DND-41 (cell line): ENCODE data around the gene TRAPPC10.
A peak's percentile ranks its signal among the peaks of the same experiment; 100 is the strongest.

Source experiments
- ATAC-seq: fragments of 200-7000 bp; cut with Tn5 transposase; 3 replicates; pipeline ENCODE4 v1.9.1; 2021; ENCODE audit warnings: low read depth; ENCODE audit not compliant: insufficient read depth
- DNase-seq: peaks from one replicate; pipeline ENCODE4 v3.0.0-alpha.2; 2020
- H2AFZ ChIP-seq: 2 replicates; pipeline ENCODE4 v1.6.0; 2012; ENCODE audit warnings: low read depth, low read length
- H3K27ac ChIP-seq: 2 replicates; pipeline ENCODE4 v1.5.1; 2012; ENCODE audit warnings: low read length, inconsistent platforms
- H3K27me3 ChIP-seq: fragments of 200-600 bp; sonication (generic); 2 replicates; pipeline ENCODE4 v1.6.0; 2012; ENCODE audit warnings: low read length, mild to moderate bottlenecking, inconsistent platforms; ENCODE audit not compliant: insufficient read depth, poor library complexity
- H3K36me3 ChIP-seq: 2 replicates; pipeline ENCODE4 v1.5.1; 2012; ENCODE audit warnings: low read length, inconsistent platforms; ENCODE audit not compliant: insufficient read depth
- H3K4me1 ChIP-seq: 2 replicates; pipeline ENCODE4 v1.5.1; 2012; ENCODE audit warnings: mild to moderate bottlenecking, low read length; ENCODE audit not compliant: insufficient read depth
- H3K4me2 ChIP-seq: 2 replicates; pipeline ENCODE4 v1.6.0; 2012; ENCODE audit warnings: mild to moderate bottlenecking, moderate library complexity, low read length, inconsistent platforms; ENCODE audit not compliant: insufficient read depth
- H3K4me3 ChIP-seq, 2 experiments: fragments of 200-600 bp in 1 of 2; shearing (Covaris generic) in 1 of 2; 2 replicates each; pipeline ENCODE4 v1.5.1; 2012 to 2016; ENCODE audit warnings: inconsistent platforms in 2 of 2, low read length in 2 of 2, mild to moderate bottlenecking in 2 of 2, low read depth in 1 of 2, moderate library complexity in 1 of 2
- H3K79me2 ChIP-seq: 2 replicates; pipeline ENCODE4 v1.6.0; 2012; ENCODE audit warnings: low read length, inconsistent platforms; ENCODE audit not compliant: insufficient read depth
- H3K9ac ChIP-seq: 2 replicates; pipeline ENCODE4 v1.6.0; 2012; ENCODE audit warnings: low read depth, mild to moderate bottlenecking, inconsistent platforms, low read length, moderate library complexity
- H3K9me3 ChIP-seq: 2 replicates; pipeline ENCODE4 v1.5.1; 2012; ENCODE audit warnings: low read length, moderate library complexity, mild to moderate bottlenecking, inconsistent platforms; ENCODE audit not compliant: insufficient read depth, severe bottlenecking
- H4K20me1 ChIP-seq: 2 replicates; pipeline ENCODE4 v1.6.0; 2012; ENCODE audit warnings: low read length; ENCODE audit not compliant: insufficient read depth
- CTCF ChIP-seq: IDR thresholded peaks from 2 replicates; pipeline ENCODE4 v1.5.1; 2012; ENCODE audit warnings: borderline replicate concordance, low read length, moderate library complexity, mild to moderate bottlenecking; ENCODE audit not compliant: poor library complexity, severe bottlenecking; ENCODE audit errors: extremely low read depth
- EZH2 ChIP-seq: IDR thresholded peaks from 3 replicates; pipeline ENCODE4 v1.6.1; 2012; ENCODE audit warnings: borderline replicate concordance, low read depth, mild to moderate bottlenecking, moderate library complexity, low read length, inconsistent platforms; ENCODE audit not compliant: severe bottlenecking

TRAPPC10 gene

DNA sequence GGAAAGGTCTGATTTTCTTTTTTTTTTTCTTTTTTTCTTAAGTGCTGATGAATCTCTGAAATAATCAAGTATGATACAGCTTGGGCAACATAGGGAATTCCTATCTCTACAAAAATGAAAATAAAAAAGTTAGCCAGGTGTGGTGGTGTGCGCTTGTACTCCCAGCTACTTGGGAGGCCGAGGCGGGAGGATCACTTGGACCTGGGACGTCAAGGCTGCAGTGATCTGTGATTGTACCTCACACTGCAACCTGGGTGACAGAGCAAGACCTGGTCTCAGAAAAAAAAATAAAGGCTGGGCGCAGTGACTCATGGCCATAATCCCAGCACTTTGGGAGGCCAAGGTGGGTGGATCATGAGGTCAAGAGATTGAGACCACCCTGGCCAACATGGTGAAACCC lies 6.0 kb downstream of the TRAPPC10 start:
- Histone ChIP-seq H3K36me3 (no peaks in the 10 kb centered on the region), H3K27ac (no peak overlapping the region), H4K20me1 (peaks cover 75% of the 10 kb centered on the region), H3K27me3 (no peaks in the 10 kb centered on the region), H3K4me1 (peaks cover 63% of the 10 kb centered on the region), H3K9me3 (no peaks in the 10 kb centered on the region), H3K79me2 (peaks cover 97% of the 10 kb centered on the region), H3K9ac (no peak overlapping the region), H2AFZ (no peak overlapping the region), H3K4me3 (no peak overlapping the region), H3K4me2 (0 out of 2 replicates have a peak overlapping the region, but pooled peaks have one; percentile 25)
- ATAC-seq (no peak), DNase-seq (no peak)
- no peak for TF ChIP-seq CTCF
- no peak for TF ChIP-seq EZH2

DNA sequence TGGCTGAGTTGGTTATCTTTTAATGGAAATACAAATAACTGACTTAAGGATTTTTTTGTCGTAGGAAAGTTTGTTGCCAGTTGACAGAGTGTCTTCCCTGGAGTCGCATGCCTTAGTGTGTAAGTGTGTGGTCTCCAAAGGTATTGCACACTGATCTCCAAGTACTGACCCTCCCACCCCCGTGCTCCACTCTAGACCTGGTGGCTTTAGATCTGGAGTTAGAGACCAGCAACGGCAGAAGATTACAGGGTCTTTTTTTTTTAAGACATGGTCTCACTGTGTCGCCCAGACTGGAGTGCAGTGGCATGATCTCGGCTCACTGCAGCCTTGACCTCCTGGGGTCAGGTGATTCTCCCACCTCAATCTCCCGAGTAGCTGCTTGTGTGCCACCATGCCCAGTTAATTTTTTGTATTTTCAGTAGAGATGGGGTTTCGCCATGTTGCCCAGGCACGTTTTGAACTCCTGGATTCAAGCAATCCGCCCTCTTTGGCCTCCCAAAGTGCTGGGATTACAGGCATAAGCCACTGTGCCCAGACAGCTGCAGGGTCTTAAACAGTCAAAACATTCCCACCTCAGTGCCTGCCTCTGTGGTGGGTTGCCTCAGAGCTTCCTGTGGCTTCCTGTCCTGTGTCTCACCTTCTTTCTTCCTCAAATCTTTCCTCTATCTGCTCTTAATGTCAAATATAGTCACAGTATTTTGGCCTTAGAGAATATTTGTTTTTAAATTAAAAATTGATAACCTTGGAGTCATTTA lies 6.9 kb downstream of the TRAPPC10 start:
- no peaks in the 10 kb centered on the region for H3K9me3 ChIP-seq
- peaks cover 97% of the 10 kb centered on the region for H3K79me2 ChIP-seq
- H3K36me3 ChIP-seq, result no peaks in the 10 kb centered on the region
- peak overlapping the region; percentile 25 for H3K4me2 ChIP-seq
- peaks cover 75% of the 10 kb centered on the region for H4K20me1 ChIP-seq
- DNase-seq, result peak; percentile 70
- no peaks in the 10 kb centered on the region for H3K27me3 ChIP-seq
- no peak overlapping the region for H3K9ac ChIP-seq
- no peak overlapping the region for H3K4me3 ChIP-seq
- no peak for TF ChIP-seq EZH2
- no peak for TF ChIP-seq CTCF
- H3K4me1 ChIP-seq, result peaks cover 55% of the 10 kb centered on the region
- ATAC-seq, result peak; percentile 97
- no peak overlapping the region for H2AFZ ChIP-seq
- H3K27ac ChIP-seq, result peak overlapping the region; percentile 37

DNA sequence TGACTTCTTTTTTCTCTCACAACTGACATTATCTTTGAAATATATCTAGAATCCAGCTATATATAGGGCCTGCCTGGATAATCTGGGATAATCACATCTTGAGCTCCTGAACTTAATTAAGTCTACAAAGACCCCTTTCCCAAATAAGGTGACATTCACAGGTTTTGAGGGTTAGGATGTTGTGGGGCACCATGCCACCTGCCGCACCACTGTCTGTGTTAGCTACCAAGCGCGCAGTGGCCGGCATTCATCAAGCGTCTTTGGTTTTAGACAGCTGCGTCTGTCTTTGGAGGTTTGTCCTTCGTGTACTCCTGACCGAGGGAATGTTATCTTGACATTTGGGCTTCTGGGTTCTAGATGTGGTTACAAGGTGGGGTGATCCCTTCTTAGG lies 7.5 kb downstream of the TRAPPC10 start:
- no peak overlapping the region for H2AFZ ChIP-seq
- no peak overlapping the region for H3K4me2 ChIP-seq
- no peak for TF ChIP-seq EZH2
- TF ChIP-seq CTCF, result no peak
- no peaks in the 10 kb centered on the region for H3K36me3 ChIP-seq
- H4K20me1 ChIP-seq, result peaks cover 74% of the 10 kb centered on the region
- H3K27ac ChIP-seq, result 0 out of 2 replicates have a peak overlapping the region, but pooled peaks have one; percentile 5
- H3K4me1 ChIP-seq, result peaks cover 49% of the 10 kb centered on the region
- no peaks in the 10 kb centered on the region for H3K27me3 ChIP-seq
- peaks cover 97% of the 10 kb centered on the region for H3K79me2 ChIP-seq
- H3K4me3 ChIP-seq, result no peak overlapping the region
- no peak for DNase-seq
- no peak for ATAC-seq
- no peak overlapping the region for H3K9ac ChIP-seq
- H3K9me3 ChIP-seq, result no peaks in the 10 kb centered on the region
